ENCODE measurements around the gene CNTNAP5.
"Not testable (repeated sequence)": the region's sequence is repeated elsewhere in the genome, so short reads cannot be mapped to it uniquely, and the experiment has no call there.

The CNTNAP5 gene

GRCh38 chr2:124395961-124396360, 370.9 kb downstream of the CNTNAP5 start:
- Histone ChIP-seq H3K9me3 (ENCODE audit: control insufficient read depth, low read depth, low read length) (no peaks in the 10 kb centered on the region), H3K27me3 (ENCODE audit: control insufficient read depth, insufficient read depth, low read length) (no peaks in the 10 kb centered on the region), H3K9ac (ENCODE audit: low read length) (no peak overlapping the region), H3K27ac (ENCODE audit: low read length) (no peak overlapping the region), H3K4me3 (ENCODE audit: low read length) (no peak overlapping the region), H3K36me3 (ENCODE audit: control insufficient read depth, low read depth, low read length) (no peaks in the 10 kb centered on the region), H3K4me1 (ENCODE audit: control insufficient read depth, low read depth, low read length) (no peaks in the 10 kb centered on the region)

- H3K36me3 ChIP-seq (ENCODE audit: control insufficient read depth, low read depth, low read length): no peaks in the 10 kb centered on the region
- H3K4me3 ChIP-seq (ENCODE audit: low read length): no peak overlapping the region
- no peaks in the 10 kb centered on the region for H3K27me3 ChIP-seq (ENCODE audit: control insufficient read depth, insufficient read depth, low read length)
- H3K9me3 ChIP-seq (ENCODE audit: control insufficient read depth, low read depth, low read length): no peaks in the 10 kb centered on the region
- no peaks in the 10 kb centered on the region for H3K4me1 ChIP-seq (ENCODE audit: control insufficient read depth, low read depth, low read length)
- no peak overlapping the region for H3K27ac ChIP-seq (ENCODE audit: low read length)
- H3K9ac ChIP-seq (ENCODE audit: low read length): no peak overlapping the region
Measured at GRCh38 chr2:124402274-124402673, 377.2 kb downstream of the CNTNAP5 start.

GRCh38 chr2:124407836-124408534, 382.9 kb downstream of the CNTNAP5 start:
- H3K4me3 ChIP-seq (ENCODE audit: low read length); H3K9ac ChIP-seq (ENCODE audit: low read length); H3K9me3 ChIP-seq (ENCODE audit: control insufficient read depth, low read depth, low read length); H3K36me3 ChIP-seq (ENCODE audit: control insufficient read depth, low read depth, low read length); H3K27me3 ChIP-seq (ENCODE audit: control insufficient read depth, insufficient read depth, low read length); H3K4me1 ChIP-seq (ENCODE audit: control insufficient read depth, low read depth, low read length); H3K27ac ChIP-seq (ENCODE audit: low read length): not testable (repeated sequence)

GRCh38 chr2:124424074-124424473, 399.0 kb downstream of the CNTNAP5 start:
- no peaks in the 10 kb centered on the region for H3K9me3 ChIP-seq (ENCODE audit: control insufficient read depth, low read depth, low read length)
- H3K27me3 ChIP-seq (ENCODE audit: control insufficient read depth, insufficient read depth, low read length): no peaks in the 10 kb centered on the region
- H3K4me3 ChIP-seq (ENCODE audit: low read length): no peak overlapping the region
- H3K36me3 ChIP-seq (ENCODE audit: control insufficient read depth, low read depth, low read length): no peaks in the 10 kb centered on the region
- peaks cover 8% of the 10 kb centered on the region for H3K4me1 ChIP-seq (ENCODE audit: control insufficient read depth, low read depth, low read length)
- H3K27ac ChIP-seq (ENCODE audit: low read length): no peak overlapping the region
- no peak overlapping the region for H3K9ac ChIP-seq (ENCODE audit: low read length)

GRCh38 chr2:124426122-124426521, 401.0 kb downstream of the CNTNAP5 start:
- Histone ChIP-seq H3K9ac (ENCODE audit: low read length) (no peak overlapping the region), H3K36me3 (ENCODE audit: control insufficient read depth, low read depth, low read length) (no peaks in the 10 kb centered on the region), H3K9me3 (ENCODE audit: control insufficient read depth, low read depth, low read length) (no peaks in the 10 kb centered on the region), H3K4me3 (ENCODE audit: low read length) (no peak overlapping the region), H3K27me3 (ENCODE audit: control insufficient read depth, insufficient read depth, low read length) (no peaks in the 10 kb centered on the region), H3K4me1 (ENCODE audit: control insufficient read depth, low read depth, low read length) (peaks cover 8% of the 10 kb centered on the region), H3K27ac (ENCODE audit: low read length) (no peak overlapping the region)

GRCh38 chr2:124426625-124427024, 401.5 kb downstream of the CNTNAP5 start:
- Histone ChIP-seq H3K4me1 (ENCODE audit: control insufficient read depth, low read depth, low read length) (peaks cover 8% of the 10 kb centered on the region), H3K27ac (ENCODE audit: low read length) (no peak overlapping the region)

GRCh38 chr2:124437811-124438210, 412.7 kb downstream of the CNTNAP5 start:
- no peaks in the 10 kb centered on the region for H3K9me3 ChIP-seq (ENCODE audit: control insufficient read depth, low read depth, low read length)
- no peaks in the 10 kb centered on the region for H3K27me3 ChIP-seq (ENCODE audit: control insufficient read depth, insufficient read depth, low read length)
- H3K27ac ChIP-seq (ENCODE audit: low read length): no peak overlapping the region
- H3K4me3 ChIP-seq (ENCODE audit: low read length): no peak overlapping the region
- H3K36me3 ChIP-seq (ENCODE audit: control insufficient read depth, low read depth, low read length): no peaks in the 10 kb centered on the region
- H3K4me1 ChIP-seq (ENCODE audit: control insufficient read depth, low read depth, low read length): no peaks in the 10 kb centered on the region
- H3K9ac ChIP-seq (ENCODE audit: low read length): no peak overlapping the region

More at GRCh38 chr2:124426625-124427024, 401.5 kb downstream of the CNTNAP5 start:
- Histone ChIP-seq H3K36me3 (ENCODE audit: control insufficient read depth, low read depth, low read length) (no peaks in the 10 kb centered on the region), H3K9me3 (ENCODE audit: control insufficient read depth, low read depth, low read length) (no peaks in the 10 kb centered on the region), H3K4me3 (ENCODE audit: low read length) (no peak overlapping the region), H3K9ac (ENCODE audit: low read length) (no peak overlapping the region), H3K27me3 (ENCODE audit: control insufficient read depth, insufficient read depth, low read length) (no peaks in the 10 kb centered on the region)

- H3K9me3 ChIP-seq (ENCODE audit: control insufficient read depth, low read depth, low read length): no peaks in the 10 kb centered on the region
- no peaks in the 10 kb centered on the region for H3K27me3 ChIP-seq (ENCODE audit: control insufficient read depth, insufficient read depth, low read length)
- H3K36me3 ChIP-seq (ENCODE audit: control insufficient read depth, low read depth, low read length): no peaks in the 10 kb centered on the region
- no peaks in the 10 kb centered on the region for H3K4me1 ChIP-seq (ENCODE audit: control insufficient read depth, low read depth, low read length)
- H3K4me3 ChIP-seq (ENCODE audit: low read length): no peak overlapping the region
- no peak overlapping the region for H3K27ac ChIP-seq (ENCODE audit: low read length)
- no peak overlapping the region for H3K9ac ChIP-seq (ENCODE audit: low read length)
Measured at GRCh38 chr2:124450481-124450880, 425.4 kb downstream of the CNTNAP5 start.

- Histone ChIP-seq H3K27ac (ENCODE audit: low read length) (no peak overlapping the region), H3K36me3 (ENCODE audit: control insufficient read depth, low read depth, low read length) (no peaks in the 10 kb centered on the region), H3K4me1 (ENCODE audit: control insufficient read depth, low read depth, low read length) (no peaks in the 10 kb centered on the region), H3K9ac (ENCODE audit: low read length) (no peak overlapping the region), H3K4me3 (ENCODE audit: low read length) (no peak overlapping the region), H3K27me3 (ENCODE audit: control insufficient read depth, insufficient read depth, low read length) (no peaks in the 10 kb centered on the region), H3K9me3 (ENCODE audit: control insufficient read depth, low read depth, low read length) (no peaks in the 10 kb centered on the region)
Measured at GRCh38 chr2:124476291-124476690, 451.2 kb downstream of the CNTNAP5 start.

- H3K4me3 ChIP-seq (ENCODE audit: low read length): no peak overlapping the region
- no peaks in the 10 kb centered on the region for H3K4me1 ChIP-seq (ENCODE audit: control insufficient read depth, low read depth, low read length)
- no peaks in the 10 kb centered on the region for H3K36me3 ChIP-seq (ENCODE audit: control insufficient read depth, low read depth, low read length)
Measured at GRCh38 chr2:124478761-124479160, 453.7 kb downstream of the CNTNAP5 start.

GRCh38 chr2:124480958-124481357, 455.9 kb downstream of the CNTNAP5 start:
- Histone ChIP-seq H3K27ac (ENCODE audit: low read length) (no peak overlapping the region), H3K9me3 (ENCODE audit: control insufficient read depth, low read depth, low read length) (no peaks in the 10 kb centered on the region), H3K27me3 (ENCODE audit: control insufficient read depth, insufficient read depth, low read length) (no peaks in the 10 kb centered on the region), H3K4me3 (ENCODE audit: low read length) (no peak overlapping the region), H3K9ac (ENCODE audit: low read length) (no peak overlapping the region), H3K36me3 (ENCODE audit: control insufficient read depth, low read depth, low read length) (no peaks in the 10 kb centered on the region), H3K4me1 (ENCODE audit: control insufficient read depth, low read depth, low read length) (no peaks in the 10 kb centered on the region)

More at GRCh38 chr2:124478761-124479160, 453.7 kb downstream of the CNTNAP5 start:
- Histone ChIP-seq H3K27ac (ENCODE audit: low read length) (no peak overlapping the region), H3K9me3 (ENCODE audit: control insufficient read depth, low read depth, low read length) (no peaks in the 10 kb centered on the region), H3K9ac (ENCODE audit: low read length) (no peak overlapping the region), H3K27me3 (ENCODE audit: control insufficient read depth, insufficient read depth, low read length) (no peaks in the 10 kb centered on the region)

GRCh38 chr2:124482044-124482443, 457.0 kb downstream of the CNTNAP5 start:
- H3K27me3 ChIP-seq (ENCODE audit: control insufficient read depth, insufficient read depth, low read length): no peaks in the 10 kb centered on the region
- H3K4me3 ChIP-seq (ENCODE audit: low read length): no peak overlapping the region
- no peak overlapping the region for H3K27ac ChIP-seq (ENCODE audit: low read length)
- no peak overlapping the region for H3K9ac ChIP-seq (ENCODE audit: low read length)
- no peaks in the 10 kb centered on the region for H3K9me3 ChIP-seq (ENCODE audit: control insufficient read depth, low read depth, low read length)
- no peaks in the 10 kb centered on the region for H3K4me1 ChIP-seq (ENCODE audit: control insufficient read depth, low read depth, low read length)
- no peaks in the 10 kb centered on the region for H3K36me3 ChIP-seq (ENCODE audit: control insufficient read depth, low read depth, low read length)
